ENCODE measurements around the gene STAMBP. TPM values are rescaled to one million over a fixed set of nuclear protein-coding genes. Genes with fewer than 3 reads are reported as not detected.
"Not testable (repeated sequence)": the region's sequence is repeated elsewhere in the genome, so short reads cannot be mapped to it uniquely, and the experiment has no call there.

STAMBP gene
- total RNA-seq, 5 donors from 2014 or later (not counting 1 experiment from before 2014, with no cell fraction given): 21.6 to 32.5 (median 28.9) TPM

DNA sequence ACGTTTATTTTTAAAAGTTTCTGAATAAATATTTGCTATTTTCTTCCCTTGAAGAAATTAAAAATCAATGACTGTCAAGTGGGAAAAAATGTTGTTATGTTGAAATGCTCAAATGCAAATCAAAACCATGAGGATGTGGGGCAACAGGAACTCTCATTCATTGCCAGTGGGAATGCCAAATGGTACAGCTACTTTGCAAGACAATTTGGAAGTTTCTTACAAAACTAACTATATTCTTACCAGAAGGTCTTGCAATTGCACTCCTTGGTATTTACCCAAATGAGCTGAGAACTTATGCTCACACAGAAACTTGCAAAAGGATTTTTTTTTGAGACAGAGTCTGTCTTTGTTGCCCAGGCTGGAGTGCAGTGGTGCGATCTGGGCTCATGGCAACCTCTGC lies 56.6 kb downstream of the STAMBP start:
- ChIA-PET CTCF (no interaction called here), POLR2A (no interaction called here)
- Histone ChIP-seq H3K4me1 (ENCODE audit: control insufficient read depth in 1 of 2, extremely low read depth in 1 of 2, insufficient read depth in 2 of 2, low read length in 2 of 2) (no peaks in the 10 kb centered on the region), H3K4me3 (ENCODE audit: control insufficient read depth in 1 of 2, extremely low read depth in 1 of 2, low read length in 1 of 2) (no peak overlapping the region), H3K27ac (ENCODE audit: low read length) (no peak overlapping the region), H3K27me3 (replicated peaks in 1 of 2; ENCODE audit: control insufficient read depth in 2 of 2, extremely low read depth in 1 of 2, insufficient read depth in 2 of 2, low read length in 1 of 2) (no peaks in the 10 kb centered on the region), H3K36me3 (ENCODE audit: control insufficient read depth in 2 of 2, extremely low read depth in 1 of 2, insufficient read depth in 1 of 2, low read length in 1 of 2) (no peaks in the 10 kb centered on the region), H3K9me3 (no peaks in the 10 kb centered on the region)
- Mint-ChIP-seq H3K9me3 (no peaks in the 10 kb centered on the region), H3K4me1 (peaks cover 2 to 19% (median 9%) of the 10 kb centered on the region in 3 donors), H3K27ac (no peak overlapping the region), H3K27me3 (no peaks in the 10 kb centered on the region), H3K4me3 (no peak overlapping the region), H3K36me3 (no peaks in the 10 kb centered on the region)
- no peak for DNase-seq
- no peak for ATAC-seq (replicated peaks in 1 of 4)
- 100% methylated on average over 1 of the region's 2 CpGs for WGBS (ENCODE audit: insufficient coverage)

DNA sequence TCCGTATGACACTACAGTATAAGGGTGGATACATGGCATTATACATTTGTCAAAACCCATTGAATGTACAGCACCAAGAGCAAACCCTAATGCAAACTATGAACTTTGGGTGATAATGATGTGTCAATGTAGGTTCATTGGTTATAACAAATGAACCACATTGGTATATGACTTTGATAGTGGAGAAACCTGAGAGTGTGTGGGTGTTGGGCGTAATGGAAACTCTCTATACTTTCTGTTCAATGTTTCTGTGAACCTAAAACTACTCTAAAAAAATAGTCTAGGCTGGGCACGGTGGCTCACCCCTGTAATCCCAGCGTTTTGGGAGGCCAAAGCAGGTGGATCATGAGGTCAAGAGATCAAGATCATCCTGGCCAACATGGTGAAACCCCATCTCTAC lies 57.6 kb downstream of the STAMBP start:
- Mint-ChIP-seq H3K27ac (no peak overlapping the region), H3K27me3 (no peaks in the 10 kb centered on the region), H3K4me1 (peaks cover 2 to 19% (median 9%) of the 10 kb centered on the region in 3 donors), H3K36me3 (no peaks in the 10 kb centered on the region), H3K4me3 (no peak overlapping the region), H3K9me3 (no peaks in the 10 kb centered on the region)
- ATAC-seq (replicated peaks in 1 of 4) (no peak), DNase-seq (no peak)
- Histone ChIP-seq H3K27ac (ENCODE audit: low read length) (no peak overlapping the region), H3K4me1 (ENCODE audit: control insufficient read depth in 1 of 2, extremely low read depth in 1 of 2, insufficient read depth in 2 of 2, low read length in 2 of 2) (no peaks in the 10 kb centered on the region), H3K4me3 (ENCODE audit: control insufficient read depth in 1 of 2, extremely low read depth in 1 of 2, low read length in 1 of 2) (no peak overlapping the region), H3K27me3 (replicated peaks in 1 of 2; ENCODE audit: control insufficient read depth in 2 of 2, extremely low read depth in 1 of 2, insufficient read depth in 2 of 2, low read length in 1 of 2) (no peaks in the 10 kb centered on the region), H3K36me3 (ENCODE audit: control insufficient read depth in 2 of 2, extremely low read depth in 1 of 2, insufficient read depth in 1 of 2, low read length in 1 of 2) (no peaks in the 10 kb centered on the region), H3K9me3 (no peaks in the 10 kb centered on the region)
- POLR2A ChIA-PET: no interaction called here
- WGBS (ENCODE audit: insufficient coverage): no CpG with 5 or more reads among the region's 4 CpGs
- CTCF ChIA-PET: no interaction called here

DNA sequence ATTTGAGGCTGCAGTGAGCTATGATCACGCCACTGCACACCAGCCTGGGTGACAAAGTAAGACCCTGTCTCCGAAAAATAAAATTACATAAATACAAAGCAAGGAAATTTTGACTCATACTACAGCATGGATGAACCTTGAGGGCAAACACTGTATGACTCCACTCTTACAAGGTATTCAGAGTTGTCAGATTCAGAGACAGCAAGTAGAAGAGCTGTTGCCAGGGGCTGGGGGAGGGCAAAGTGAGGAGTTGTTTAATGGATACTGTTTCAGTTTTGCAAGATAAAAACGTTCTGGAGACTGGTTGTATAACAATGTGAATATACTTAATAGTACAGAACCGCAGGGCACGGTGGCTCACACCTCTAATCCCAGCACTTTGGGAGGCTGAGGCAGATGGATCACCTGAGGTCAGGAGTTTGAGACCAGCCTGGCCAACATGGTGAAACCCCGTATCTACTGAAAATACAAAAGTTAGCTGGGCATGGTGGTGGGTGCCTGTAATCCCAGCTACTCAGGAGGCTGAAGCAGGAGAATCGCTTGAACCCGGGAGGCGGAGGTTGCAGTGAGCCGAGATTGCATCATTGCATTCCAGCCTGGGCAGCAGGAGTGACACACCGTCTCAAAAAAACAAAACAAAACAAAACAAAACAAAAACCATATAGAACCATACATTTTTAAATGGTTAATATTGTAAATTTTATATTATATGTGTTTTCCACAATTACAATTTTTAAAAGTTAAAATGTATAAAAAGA lies 59.0 kb downstream of the STAMBP start:
- H3K9me3 Mint-ChIP-seq; H3K9me3 ChIP-seq; DNase-seq; H3K4me3 ChIP-seq (ENCODE audit: control insufficient read depth in 1 of 2, extremely low read depth in 1 of 2, low read length in 1 of 2); H3K36me3 ChIP-seq (ENCODE audit: control insufficient read depth in 2 of 2, extremely low read depth in 1 of 2, insufficient read depth in 1 of 2, low read length in 1 of 2); H3K27me3 ChIP-seq (replicated peaks in 1 of 2; ENCODE audit: control insufficient read depth in 2 of 2, extremely low read depth in 1 of 2, insufficient read depth in 2 of 2, low read length in 1 of 2); H3K27ac Mint-ChIP-seq; CTCF ChIA-PET; H3K4me1 ChIP-seq (ENCODE audit: control insufficient read depth in 1 of 2, extremely low read depth in 1 of 2, insufficient read depth in 2 of 2, low read length in 2 of 2); ATAC-seq (replicated peaks in 1 of 4); H3K27ac ChIP-seq (ENCODE audit: low read length); H3K36me3 Mint-ChIP-seq; H3K27me3 Mint-ChIP-seq: not testable (repeated sequence)
- POLR2A ChIA-PET: interaction anchor here in 1 of 2 donors (0.7 kb wide), 1 partner anchor 53 kb away, joined by 4 read pairs; no protein-coding TSS in a partner anchor
- WGBS (ENCODE audit: insufficient coverage): 67% methylated on average over 4 of the region's 11 CpGs
- H3K4me3 Mint-ChIP-seq: peak overlapping the region in 1 of 3 donors; percentile 13
- peaks cover 2 to 19% (median 9%) of the 10 kb centered on the region in 3 donors for H3K4me1 Mint-ChIP-seq

DNA sequence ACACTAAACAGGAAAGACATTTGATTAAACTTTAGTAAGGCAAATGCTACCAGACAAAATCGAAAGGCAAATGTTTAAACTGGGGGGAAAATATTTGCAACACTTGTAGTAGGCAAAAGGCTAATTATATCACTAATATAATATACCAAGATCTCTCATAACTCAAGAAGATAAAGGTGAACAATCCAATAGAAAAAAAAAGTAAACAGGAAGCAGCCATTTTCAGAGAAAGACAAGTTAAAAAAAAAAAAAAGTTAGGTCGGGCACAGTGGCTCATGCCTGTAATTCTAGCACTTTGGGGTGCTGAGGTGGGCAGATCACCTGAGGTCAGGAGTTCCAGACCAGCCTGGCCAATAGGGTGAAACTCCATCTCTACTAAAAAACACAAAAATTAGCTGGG lies 59.6 kb downstream of the STAMBP start:
- ATAC-seq (replicated peaks in 1 of 4): no peak
- no peaks in the 10 kb centered on the region for H3K36me3 ChIP-seq (ENCODE audit: control insufficient read depth in 2 of 2, extremely low read depth in 1 of 2, insufficient read depth in 1 of 2, low read length in 1 of 2)
- POLR2A ChIA-PET: no interaction called here
- no peak overlapping the region for H3K4me3 ChIP-seq (ENCODE audit: control insufficient read depth in 1 of 2, extremely low read depth in 1 of 2, low read length in 1 of 2)
- no peak overlapping the region for H3K27ac ChIP-seq (ENCODE audit: low read length)
- H3K27me3 ChIP-seq (replicated peaks in 1 of 2; ENCODE audit: control insufficient read depth in 2 of 2, extremely low read depth in 1 of 2, insufficient read depth in 2 of 2, low read length in 1 of 2): no peaks in the 10 kb centered on the region
- 20% methylated on average over 1 of the region's 2 CpGs for WGBS (ENCODE audit: insufficient coverage)
- H3K4me1 ChIP-seq (ENCODE audit: control insufficient read depth in 1 of 2, extremely low read depth in 1 of 2, insufficient read depth in 2 of 2, low read length in 2 of 2): no peaks in the 10 kb centered on the region
- Mint-ChIP-seq H3K9me3 (no peaks in the 10 kb centered on the region), H3K27me3 (no peaks in the 10 kb centered on the region), H3K4me3 (peak overlapping the region in 1 of 3 donors; percentile 13), H3K36me3 (no peaks in the 10 kb centered on the region), H3K27ac (peak overlapping the region; percentile 11 to 23), H3K4me1 (peaks cover 2 to 20% (median 9%) of the 10 kb centered on the region in 3 donors)
- no peaks in the 10 kb centered on the region for H3K9me3 ChIP-seq
- CTCF ChIA-PET: no interaction called here
- no peak for DNase-seq

DNA sequence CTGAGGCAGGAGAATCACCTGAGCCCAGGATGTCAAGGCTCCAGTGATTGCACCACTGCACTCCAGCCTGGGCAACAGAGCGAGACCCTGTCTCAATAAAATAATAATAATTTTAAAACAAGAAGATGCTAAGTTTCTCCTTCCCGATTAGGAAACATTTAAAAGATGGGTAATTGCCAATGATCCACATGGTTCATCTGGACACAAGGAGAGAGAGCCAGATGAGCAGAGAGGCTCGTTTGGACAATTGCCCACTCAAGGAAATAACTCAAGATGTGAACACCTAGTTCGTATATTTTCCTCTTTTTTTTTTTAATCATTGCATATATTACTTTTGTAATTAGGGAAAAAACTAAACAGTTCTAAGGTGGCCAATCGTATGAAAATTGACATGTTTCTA lies 60.4 kb downstream of the STAMBP start:
- ChIA-PET CTCF (no interaction called here), POLR2A (no interaction called here)
- Mint-ChIP-seq H3K27ac (no peak overlapping the region), H3K4me3 (no peak overlapping the region), H3K27me3 (no peaks in the 10 kb centered on the region), H3K4me1 (peaks cover 2 to 28% (median 9%) of the 10 kb centered on the region in 3 donors), H3K36me3 (no peaks in the 10 kb centered on the region), H3K9me3 (no peaks in the 10 kb centered on the region)
- 80% methylated on average over 1 of the region's 5 CpGs for WGBS (ENCODE audit: insufficient coverage)
- Histone ChIP-seq H3K4me1 (ENCODE audit: control insufficient read depth in 1 of 2, extremely low read depth in 1 of 2, insufficient read depth in 2 of 2, low read length in 2 of 2) (peaks cover 0 to 3% of the 10 kb centered on the region in 2 experiments), H3K36me3 (ENCODE audit: control insufficient read depth in 2 of 2, extremely low read depth in 1 of 2, insufficient read depth in 1 of 2, low read length in 1 of 2) (no peaks in the 10 kb centered on the region), H3K27ac (ENCODE audit: low read length) (no peak overlapping the region), H3K27me3 (replicated peaks in 1 of 2; ENCODE audit: control insufficient read depth in 2 of 2, extremely low read depth in 1 of 2, insufficient read depth in 2 of 2, low read length in 1 of 2) (no peaks in the 10 kb centered on the region), H3K4me3 (ENCODE audit: control insufficient read depth in 1 of 2, extremely low read depth in 1 of 2, low read length in 1 of 2) (no peak overlapping the region), H3K9me3 (no peaks in the 10 kb centered on the region)
- no peak for DNase-seq
- no peak for ATAC-seq (replicated peaks in 1 of 4)

DNA sequence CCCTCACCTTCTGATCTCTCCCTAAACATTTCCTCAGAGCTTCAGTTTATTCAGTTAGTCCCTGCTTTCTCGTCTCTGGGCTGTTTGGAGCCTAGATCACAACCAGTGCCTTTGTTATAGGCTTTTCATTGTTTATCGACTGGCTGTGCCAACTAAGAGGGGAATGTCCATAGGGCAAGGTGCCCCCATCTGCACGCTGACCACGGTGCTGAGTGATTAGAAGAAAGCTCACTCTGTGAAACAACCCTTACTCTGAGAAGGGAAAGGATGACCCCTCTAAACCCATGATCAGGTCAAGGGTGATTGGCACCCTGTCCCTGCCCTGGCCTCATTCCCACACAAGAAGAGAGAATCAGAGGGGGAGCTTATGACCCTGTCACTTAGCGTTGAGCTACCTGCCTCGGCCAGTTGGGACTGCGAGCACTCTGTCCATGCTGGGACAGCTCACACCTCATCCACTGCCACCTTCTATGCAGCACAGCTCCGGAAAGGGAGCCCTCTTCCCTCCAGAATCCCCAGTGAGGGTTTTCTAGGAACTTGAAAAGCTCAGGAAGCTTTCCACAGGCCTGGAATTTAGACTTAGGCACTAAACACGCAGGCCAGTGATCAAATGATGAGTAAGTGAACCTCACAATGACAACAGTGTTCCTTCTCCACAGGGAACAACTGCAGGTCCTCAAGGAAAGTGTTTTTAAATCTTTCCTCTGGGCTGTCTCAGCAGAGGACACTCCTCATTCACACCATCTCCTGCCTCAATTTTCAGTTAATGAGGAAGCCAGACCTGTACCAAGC lies 61.7 kb downstream of the STAMBP start:
- H3K27ac Mint-ChIP-seq: no peak overlapping the region
- CTCF ChIA-PET: interaction anchor here (0.6 kb wide), 2 partner anchors 98 to 258 kb away, joined by 4 read pairs; partner anchors contain the start of gene BOLA3 (in 1 of the 2)

More for the DNA sequence above, 61.7 kb downstream of the STAMBP start:
- no peak for DNase-seq
- 82% methylated on average over 2 of the region's 9 CpGs for WGBS (ENCODE audit: insufficient coverage)
- no peaks in the 10 kb centered on the region for H3K36me3 ChIP-seq (ENCODE audit: control insufficient read depth in 2 of 2, extremely low read depth in 1 of 2, insufficient read depth in 1 of 2, low read length in 1 of 2)
- Mint-ChIP-seq H3K4me1 (peaks cover 2 to 41% (median 14%) of the 10 kb centered on the region in 3 donors), H3K9me3 (no peaks in the 10 kb centered on the region), H3K4me3 (no peak overlapping the region), H3K27me3 (no peaks in the 10 kb centered on the region), H3K36me3 (no peaks in the 10 kb centered on the region)
- no peak overlapping the region for H3K4me3 ChIP-seq (ENCODE audit: control insufficient read depth in 1 of 2, extremely low read depth in 1 of 2, low read length in 1 of 2)
- H3K4me1 ChIP-seq (ENCODE audit: control insufficient read depth in 1 of 2, extremely low read depth in 1 of 2, insufficient read depth in 2 of 2, low read length in 2 of 2): peaks cover 0 to 4% of the 10 kb centered on the region in 2 experiments
- H3K27me3 ChIP-seq (replicated peaks in 1 of 2; ENCODE audit: control insufficient read depth in 2 of 2, extremely low read depth in 1 of 2, insufficient read depth in 2 of 2, low read length in 1 of 2): no peaks in the 10 kb centered on the region
- POLR2A ChIA-PET: no interaction called here
- ATAC-seq (replicated peaks in 1 of 4): no peak
- no peaks in the 10 kb centered on the region for H3K9me3 ChIP-seq
- H3K27ac ChIP-seq (ENCODE audit: low read length): no peak overlapping the region

All from T-cell (primary cell).